Right lobe of liver (tissue), 4 donors: ENCODE data around the gene AHNAK.

Experiments
- POLR2A ChIP-seq: fragments of 450-650 bp; IDR thresholded peaks from one replicate; pipeline ENCODE4 v1.6.1; 2017; ENCODE audit warnings: antibody characterized with exemption, mild to moderate bottlenecking
- TF ChIP-seq, protein P1 (sequence below), 4 donors: fragments of 200-600 bp in 3 of 4; fragments of 450-650 bp in 1 of 4; IDR thresholded peaks; one replicate each; pipeline versions ENCODE4 v1.5.1 to v1.8.0; 2016 to 2022; ENCODE audit warnings: antibody characterized with exemption in 4 of 4, mild to moderate bottlenecking in 2 of 4
- donor health status: DM: no; HTN: no; CAD: no.
- donor health status: DM: no; HTN: no; CAD: no.
- donor health status: DM: no; HTN: yes; CAD: no.

DNA sequence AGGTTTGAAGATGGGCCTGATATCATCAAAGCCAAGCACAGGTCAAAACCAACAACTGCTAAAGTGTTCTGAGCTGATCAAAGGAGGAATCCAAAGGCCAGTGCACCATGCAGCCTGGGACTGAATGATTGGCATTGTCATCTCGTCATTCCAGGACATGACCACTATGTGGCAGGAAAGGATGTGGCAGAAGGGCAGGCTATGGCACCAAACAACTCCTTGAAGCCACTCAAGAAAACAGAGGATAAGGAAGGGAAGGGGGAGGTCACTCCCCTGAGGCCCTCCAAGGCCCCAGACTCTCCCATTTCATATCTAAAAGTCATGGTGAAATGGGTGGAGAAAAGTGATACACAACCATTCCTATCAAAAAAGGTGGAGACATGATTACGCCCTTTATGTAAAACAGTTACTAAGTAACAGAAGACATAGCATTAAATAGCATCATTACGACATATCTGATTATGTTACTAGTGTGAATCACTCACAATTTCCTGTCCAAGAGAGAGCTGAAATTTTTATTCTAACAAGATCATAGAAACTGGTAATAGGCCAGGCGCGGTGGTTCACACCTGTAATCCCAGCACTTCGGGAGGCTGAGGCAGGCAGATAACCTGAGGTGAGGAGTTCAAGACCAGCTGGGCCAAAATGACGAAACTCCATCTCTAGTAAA, 49.3 kb downstream of the AHNAK start:
- TF ChIP-seq, protein P1, sequence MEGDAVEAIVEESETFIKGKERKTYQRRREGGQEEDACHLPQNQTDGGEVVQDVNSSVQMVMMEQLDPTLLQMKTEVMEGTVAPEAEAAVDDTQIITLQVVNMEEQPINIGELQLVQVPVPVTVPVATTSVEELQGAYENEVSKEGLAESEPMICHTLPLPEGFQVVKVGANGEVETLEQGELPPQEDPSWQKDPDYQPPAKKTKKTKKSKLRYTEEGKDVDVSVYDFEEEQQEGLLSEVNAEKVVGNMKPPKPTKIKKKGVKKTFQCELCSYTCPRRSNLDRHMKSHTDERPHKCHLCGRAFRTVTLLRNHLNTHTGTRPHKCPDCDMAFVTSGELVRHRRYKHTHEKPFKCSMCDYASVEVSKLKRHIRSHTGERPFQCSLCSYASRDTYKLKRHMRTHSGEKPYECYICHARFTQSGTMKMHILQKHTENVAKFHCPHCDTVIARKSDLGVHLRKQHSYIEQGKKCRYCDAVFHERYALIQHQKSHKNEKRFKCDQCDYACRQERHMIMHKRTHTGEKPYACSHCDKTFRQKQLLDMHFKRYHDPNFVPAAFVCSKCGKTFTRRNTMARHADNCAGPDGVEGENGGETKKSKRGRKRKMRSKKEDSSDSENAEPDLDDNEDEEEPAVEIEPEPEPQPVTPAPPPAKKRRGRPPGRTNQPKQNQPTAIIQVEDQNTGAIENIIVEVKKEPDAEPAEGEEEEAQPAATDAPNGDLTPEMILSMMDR (IDR thresholded peaks at IDR 0.05): peak; percentile 28 to 52 (median 37)
- TF ChIP-seq POLR2A: no peak
